Endometrium (tissue), 2 donors: ENCODE data around the gene MAGEA9B.
"Not testable (repeated sequence)": the region's sequence is repeated elsewhere in the genome, so short reads cannot be mapped to it uniquely, and the experiment has no call there.

ENCODE experiments used
- FAIRE-seq: peaks from 2 replicates; lab custom pipeline; 2012; peaks lifted over from hg19 to GRCh38; lab: Jason Lieb, UNC
- donor health status: control.
- donor health status: control.

MAGEA9B gene

GRCh38 chrX:149587359-149587758, at the start of gene MAGEA9B:
TSS of gene MAGEA9B (minus strand) at chrX:149587459. CDS start at chrX:149583179, 4,280 bp downstream.
- not testable (repeated sequence) for FAIRE-seq

DNA sequence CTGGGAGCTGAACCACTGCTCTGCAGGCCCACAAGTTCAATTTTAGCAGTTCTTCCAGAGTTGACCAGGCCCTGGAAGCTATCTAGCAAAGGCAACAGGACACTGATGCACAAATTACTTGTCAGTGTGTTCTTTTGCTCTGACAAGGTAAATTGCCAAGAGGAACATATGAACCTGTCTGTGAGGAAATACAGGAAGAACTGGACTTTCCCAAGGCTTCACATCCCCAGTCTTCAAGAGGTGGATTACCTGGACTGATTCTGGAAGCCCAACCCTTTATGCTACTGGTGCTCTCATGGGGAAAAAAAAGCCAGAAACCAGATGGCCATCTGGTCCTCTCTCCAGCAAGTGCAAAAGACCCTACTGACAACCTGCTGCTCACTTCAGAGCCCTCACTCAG, 46.3 kb upstream of the MAGEA9B start:
- no peak for FAIRE-seq

DNA sequence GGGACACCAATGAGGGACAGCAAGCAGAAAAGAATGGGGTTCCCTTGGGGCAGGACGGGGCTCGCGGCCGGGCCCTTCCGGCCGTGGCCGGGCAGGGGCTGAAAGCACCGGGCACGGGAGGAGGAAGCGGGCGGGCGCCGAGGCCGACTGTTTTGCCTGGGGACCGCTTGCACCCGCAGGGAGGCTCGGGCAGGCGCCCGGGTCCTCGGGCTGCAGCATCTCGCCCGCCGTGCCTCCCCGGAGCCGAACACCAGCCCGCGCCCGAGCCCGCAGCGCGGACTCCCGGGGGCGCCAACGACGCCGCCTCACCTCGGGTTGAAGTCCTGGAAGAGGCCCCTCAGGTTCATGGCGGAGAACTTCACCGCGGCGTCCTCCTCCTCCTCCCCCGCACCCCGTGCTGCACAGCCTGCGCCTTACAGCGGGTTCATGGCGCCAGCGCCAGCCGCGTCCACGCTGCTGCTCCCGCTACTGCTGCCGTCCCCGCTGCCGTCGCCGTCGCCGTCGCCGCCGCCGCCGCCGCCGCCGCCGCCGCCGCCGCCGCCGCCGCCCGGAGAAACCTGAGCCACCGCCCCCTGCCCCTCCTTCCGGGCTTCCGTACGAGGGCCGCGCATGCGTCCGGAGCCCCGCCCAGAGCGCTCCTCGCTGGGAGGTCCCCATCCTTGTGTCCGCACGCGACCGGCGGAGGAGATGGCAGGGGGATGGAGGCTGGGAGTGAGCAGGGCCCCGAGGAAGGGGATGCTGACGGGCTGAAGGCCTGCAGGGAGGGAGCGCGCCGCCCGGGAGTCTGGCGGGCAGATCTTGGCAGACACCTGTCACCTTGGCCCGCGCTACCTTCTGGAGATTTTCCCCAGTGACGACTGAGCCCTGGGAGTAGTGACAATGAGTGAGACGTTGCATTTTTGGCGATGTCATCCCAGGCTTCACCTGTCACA, 44.2 kb upstream of the MAGEA9B start, which contains the start of gene TMEM185A:
Gene TMEM185A, minus strand, starts transcription at position 559 of the 932 bp plus-strand sequence. Its CDS starts 212 bp downstream, at position 347.
- FAIRE-seq: no peak

DNA sequence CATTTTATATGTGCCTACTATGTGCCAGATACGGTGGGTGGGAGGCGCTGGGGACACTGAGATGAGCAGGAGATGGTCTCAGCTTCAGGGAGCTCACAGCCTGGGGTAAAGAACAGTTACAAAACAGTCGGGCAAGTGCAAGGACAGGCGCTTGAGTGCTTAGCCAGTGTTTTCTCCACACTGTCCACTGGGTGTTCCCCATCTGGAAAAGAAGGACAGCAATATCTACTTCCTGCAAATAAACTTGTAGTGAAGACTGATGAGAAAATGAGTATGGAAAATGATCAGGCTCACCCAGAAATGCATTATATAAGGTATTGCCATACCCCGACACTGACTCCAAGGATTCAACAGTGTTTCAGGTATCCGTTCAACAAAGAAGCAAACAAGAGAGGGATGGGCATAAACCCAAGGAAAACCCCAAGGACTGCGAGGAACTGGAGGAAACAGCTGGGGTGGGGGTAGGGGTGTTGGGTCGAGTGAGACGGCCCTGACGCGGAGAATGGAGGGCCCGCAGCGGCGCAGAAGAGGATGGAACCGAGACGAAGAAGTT, 43.5 kb upstream of the MAGEA9B start:
- FAIRE-seq: no peak

DNA sequence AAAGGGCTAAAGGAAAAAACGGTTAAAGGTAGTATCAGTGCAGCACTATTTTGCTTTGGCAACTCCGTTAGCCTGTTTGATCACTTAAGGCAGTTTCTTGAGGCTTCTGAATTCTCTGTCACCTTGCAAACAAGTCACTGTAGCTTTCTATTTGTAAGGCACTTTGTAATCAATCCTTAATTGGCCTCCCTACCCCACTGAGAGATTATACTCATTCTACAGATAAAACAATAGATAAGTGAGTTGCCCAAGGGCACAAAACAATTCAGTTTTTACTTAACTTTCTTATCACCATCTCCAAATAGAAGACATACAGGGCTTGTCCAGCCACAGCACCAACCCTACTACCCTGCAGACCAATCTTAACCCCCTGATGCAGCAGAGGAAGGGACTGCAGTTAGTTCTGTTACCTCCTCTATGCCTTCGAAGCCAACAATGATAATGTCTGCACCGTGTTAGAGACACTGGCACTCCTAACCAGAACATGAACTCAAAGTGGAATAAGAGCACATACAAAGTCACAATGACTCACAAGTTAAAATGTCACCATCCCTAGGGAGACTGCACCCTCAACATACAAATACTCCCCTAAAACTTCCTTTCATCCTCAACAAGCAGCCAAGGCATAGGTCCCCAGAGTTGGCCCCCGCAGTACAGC, 42.6 kb upstream of the MAGEA9B start:
- FAIRE-seq: no peak

DNA sequence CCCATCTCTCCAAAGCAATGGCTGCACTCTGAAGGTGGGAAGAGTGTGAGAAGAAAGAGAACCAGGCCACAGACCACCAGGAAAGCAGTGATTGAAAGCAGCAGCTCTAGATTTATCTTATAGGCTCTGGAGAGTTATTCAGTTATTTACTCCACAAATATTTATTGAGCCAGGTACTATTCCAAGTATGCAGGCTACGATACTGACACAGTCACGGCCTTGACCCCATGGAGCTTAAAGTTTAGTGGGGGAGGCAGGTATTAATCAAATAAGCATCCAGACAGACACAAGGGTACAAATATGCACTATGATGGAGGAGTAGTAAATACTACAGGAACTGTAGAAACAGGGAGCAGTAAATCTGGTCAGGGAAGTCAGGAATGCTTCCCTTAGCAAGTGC, 41.5 kb upstream of the MAGEA9B start:
- no peak for FAIRE-seq

DNA sequence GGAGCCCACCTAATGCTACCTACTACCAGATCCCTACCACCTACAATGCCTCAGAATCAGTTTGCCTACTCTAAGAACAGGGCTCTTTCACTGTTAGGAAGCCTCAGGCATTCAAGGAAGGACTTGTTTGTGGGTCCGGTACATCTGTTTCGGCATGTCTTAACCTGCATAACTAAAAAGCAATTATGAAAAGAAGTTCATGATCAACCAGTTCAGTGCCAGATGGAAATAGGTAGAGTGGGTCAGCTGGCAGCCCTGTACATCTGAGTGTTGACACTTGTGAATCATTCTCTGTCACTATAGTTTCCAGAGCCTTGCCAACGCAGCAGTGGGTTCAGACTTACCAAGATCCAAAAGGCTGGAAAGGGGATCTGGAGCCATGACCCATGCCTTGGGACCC, 41.0 kb upstream of the MAGEA9B start:
- FAIRE-seq: no peak

GRCh38 chrX:149626829-149627228, 39.6 kb upstream of the MAGEA9B start:
- not testable (repeated sequence) for FAIRE-seq

- not testable (repeated sequence) for FAIRE-seq
Observed at GRCh38 chrX:149619662-149620061, 32.4 kb upstream of the MAGEA9B start.

GRCh38 chrX:149618871-149619270, 31.6 kb upstream of the MAGEA9B start:
- no peak for FAIRE-seq

GRCh38 chrX:149611623-149612175, 24.4 kb upstream of the MAGEA9B start:
- FAIRE-seq: no peak

DNA sequence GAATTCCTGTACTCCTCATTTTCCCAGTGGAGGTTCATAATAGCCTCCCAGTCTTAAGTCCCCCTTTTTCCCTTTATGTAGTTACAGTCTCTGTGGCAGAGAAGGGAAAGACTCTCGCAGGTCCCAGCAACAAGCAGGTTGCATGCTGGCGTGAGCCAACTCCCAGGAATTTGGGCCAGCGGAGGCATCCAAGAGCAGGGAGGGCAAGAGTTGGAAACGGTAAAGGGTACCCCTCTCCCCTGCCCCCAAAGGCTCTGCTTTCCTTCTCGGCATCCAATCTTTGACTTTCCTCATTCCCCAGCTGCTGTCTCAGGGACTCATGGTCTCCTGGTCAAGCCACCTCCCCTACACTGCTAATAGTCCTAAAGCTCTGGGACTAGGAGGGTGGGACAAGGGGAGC, 23.3 kb upstream of the MAGEA9B start:
- no peak for FAIRE-seq

GRCh38 chrX:149607699-149608098, 20.4 kb upstream of the MAGEA9B start:
- no peak for FAIRE-seq

- FAIRE-seq: not testable (repeated sequence)
Observed at GRCh38 chrX:149605248-149605885, 18.1 kb upstream of the MAGEA9B start.

DNA sequence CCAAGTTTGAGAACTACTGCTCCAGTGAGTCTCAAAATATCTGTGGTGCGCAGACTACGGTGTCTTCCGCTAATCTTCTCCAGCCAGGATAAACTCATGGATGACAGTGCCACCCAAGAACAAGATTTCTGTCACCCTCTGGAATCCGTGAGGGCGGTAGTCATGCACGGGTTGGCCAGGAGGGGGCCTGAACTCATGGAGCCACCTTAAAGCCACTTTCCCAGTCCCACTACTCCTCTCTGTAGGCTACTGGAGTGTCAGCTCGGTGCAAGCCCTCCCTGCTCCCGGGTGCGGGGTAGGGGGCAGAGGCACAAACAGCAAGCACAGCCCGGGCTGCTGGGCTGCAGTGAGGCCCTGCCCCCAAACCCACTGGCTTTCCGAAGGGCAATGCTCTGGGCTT, 11.3 kb upstream of the MAGEA9B start:
- not testable (repeated sequence) for FAIRE-seq

GRCh38 chrX:149595943-149596342, 8.7 kb upstream of the MAGEA9B start:
- FAIRE-seq: not testable (repeated sequence)

GRCh38 chrX:149595214-149595613, 8.0 kb upstream of the MAGEA9B start, which contains the start of gene HSFX2:
TSS of gene HSFX2 (minus strand) at chrX:149595314. CDS start at chrX:149594700, 614 bp downstream.
- FAIRE-seq: not testable (repeated sequence)

- not testable (repeated sequence) for FAIRE-seq
Observed at GRCh38 chrX:149590993-149591392, 3.7 kb upstream of the MAGEA9B start.

- not testable (repeated sequence) for FAIRE-seq
Observed at GRCh38 chrX:149585631-149586030, 1.6 kb downstream of the MAGEA9B start.

DNA sequence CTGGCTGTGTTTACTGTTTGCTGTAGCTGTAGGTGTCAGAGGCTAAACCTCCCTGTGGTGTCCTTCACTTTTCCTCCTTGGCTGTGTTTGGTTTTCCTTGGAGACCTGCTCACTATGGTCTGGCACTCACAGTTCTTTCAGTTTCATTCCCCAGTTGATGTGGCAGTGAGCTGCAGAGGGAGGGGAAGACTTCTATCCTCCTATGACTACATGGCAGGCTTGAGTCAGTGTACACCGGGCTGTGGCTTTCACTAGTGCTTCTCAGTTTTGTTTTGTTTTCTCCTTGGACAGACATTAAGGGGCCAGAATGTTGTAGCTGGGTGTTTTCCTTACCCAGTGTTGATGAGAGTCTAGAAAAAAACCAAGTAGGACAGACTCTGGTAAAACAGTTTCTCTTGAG, 13.8 kb downstream of the MAGEA9B start:
- not testable (repeated sequence) for FAIRE-seq

DNA sequence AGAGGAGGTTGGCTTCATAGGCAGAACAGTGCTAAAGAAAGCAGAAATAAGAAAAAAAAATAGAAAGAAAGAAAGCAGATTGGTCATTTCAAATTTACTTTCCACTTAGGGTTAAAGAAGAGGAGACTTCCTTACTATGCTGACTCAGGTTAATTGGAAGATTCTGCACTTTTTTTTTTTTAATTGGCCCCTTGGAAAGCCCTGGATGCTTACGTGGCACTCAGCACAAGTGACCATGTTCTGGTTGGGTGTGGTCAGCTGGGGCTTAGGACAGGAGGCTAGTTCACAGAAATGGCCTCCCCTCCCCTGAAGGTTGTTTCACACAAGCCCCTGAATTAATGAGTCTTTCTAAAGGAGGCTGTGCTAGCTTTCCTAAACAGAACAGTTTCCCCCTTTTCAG, 14.5 kb downstream of the MAGEA9B start:
- no peak for FAIRE-seq

DNA sequence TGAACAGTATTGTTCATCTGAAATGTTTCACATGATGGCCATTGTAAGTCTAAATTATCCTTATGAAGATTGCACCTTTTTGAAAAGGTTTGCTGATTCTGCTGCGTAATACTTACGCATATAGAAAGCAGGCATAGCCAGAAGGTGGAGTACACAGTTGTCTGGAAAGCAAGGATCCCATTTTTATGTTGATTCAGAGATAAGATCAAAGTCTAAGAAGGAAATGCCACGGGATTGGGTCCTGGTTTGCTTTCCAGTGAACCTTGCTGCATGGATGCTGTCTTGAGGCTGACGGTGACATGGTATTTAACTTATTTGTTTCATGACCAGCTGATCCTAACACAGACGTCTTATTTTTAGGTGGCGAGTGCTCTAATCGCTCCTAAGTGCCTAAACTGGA, 15.5 kb downstream of the MAGEA9B start:
- FAIRE-seq: no peak
